Progenitor cell of endocrine pancreas (in vitro differentiated cells): Measurements from ENCODE around the gene RBFOX2. TPM values are rescaled to one million over a fixed set of nuclear protein-coding genes. Genes with fewer than 3 reads are reported as not detected.

Experiments
- DNase-seq: peaks from one replicate; pipeline ENCODE4 v3.0.0; 2021; ENCODE audit warnings: low spot score; ENCODE audit not compliant: unreplicated experiment
- H3K27ac Mint-ChIP-seq: 2 replicates; pipeline ENCODE4 v1.8.0; 2021; ENCODE audit warnings: mild to moderate bottlenecking, moderate library complexity, mixed read lengths
- H3K27me3 Mint-ChIP-seq: 2 replicates; pipeline ENCODE4 v1.8.0; 2021; ENCODE audit warnings: mixed read lengths
- H3K36me3 Mint-ChIP-seq: 2 replicates; pipeline ENCODE4 v1.8.0; 2022; ENCODE audit warnings: mixed read lengths; ENCODE audit not compliant: insufficient read depth
- H3K4me1 Mint-ChIP-seq: 2 replicates; pipeline ENCODE4 v1.8.0; 2021; ENCODE audit warnings: low read depth, mixed read lengths
- H3K4me3 Mint-ChIP-seq: 2 replicates; pipeline ENCODE4 v1.8.0; 2021; ENCODE audit warnings: low read depth, mild to moderate bottlenecking, moderate library complexity, mixed read lengths
- H3K9me3 Mint-ChIP-seq: 2 replicates; pipeline ENCODE4 v1.8.0; 2021; ENCODE audit warnings: low read depth, mixed read lengths
- total RNA-seq: library from RNA; stranded (reverse); gene quantifications from 2 replicates; pipeline ENCODE4 v1.2.1, GENCODE V29; 2021
- TF ChIP-seq, protein P1 (sequence below): fragments of 200-600 bp; sonication (generic); IDR thresholded peaks from one replicate; pipeline ENCODE4 v1.5.0; 2021; ENCODE audit warnings: antibody characterized with exemption, mild to moderate bottlenecking; ENCODE audit not compliant: unreplicated experiment

RBFOX2 gene
- total RNA-seq, 1 donor from 2014 or later, result 140 TPM

DNA sequence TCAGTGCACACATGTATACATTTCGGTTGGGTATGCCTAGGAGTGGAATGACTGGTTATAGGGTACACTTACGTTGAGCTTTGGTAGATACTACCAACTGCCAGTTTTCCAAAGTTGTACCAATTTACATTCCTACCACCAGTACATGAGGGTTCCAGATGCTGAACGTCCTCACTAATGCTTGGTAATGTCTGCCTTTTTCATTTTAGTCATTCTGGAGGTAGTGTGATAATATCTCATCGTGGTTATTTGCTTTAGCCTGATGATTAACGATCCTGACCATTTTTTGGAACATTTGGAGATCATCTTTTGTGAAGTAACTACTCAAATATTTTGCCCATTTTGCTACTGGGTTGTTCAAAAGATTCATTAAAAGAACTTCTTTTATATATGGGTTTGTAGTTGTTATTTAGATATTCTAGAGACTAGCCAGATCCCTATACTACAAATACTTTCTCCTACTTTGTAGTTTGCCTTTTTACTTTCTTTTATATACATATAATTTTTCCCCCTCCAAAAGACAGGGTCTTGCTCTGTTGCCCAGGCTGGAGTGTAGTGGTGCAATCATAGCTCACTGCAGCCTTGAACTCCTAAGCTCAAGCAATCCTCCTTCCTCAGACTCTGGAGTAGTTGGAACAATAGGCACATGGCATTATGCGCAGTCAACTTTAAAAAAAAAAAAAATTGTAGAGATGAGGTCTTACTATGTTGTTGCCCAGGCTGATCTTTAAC, 62.1 kb downstream of the RBFOX2 start:
- TF ChIP-seq, protein P1, sequence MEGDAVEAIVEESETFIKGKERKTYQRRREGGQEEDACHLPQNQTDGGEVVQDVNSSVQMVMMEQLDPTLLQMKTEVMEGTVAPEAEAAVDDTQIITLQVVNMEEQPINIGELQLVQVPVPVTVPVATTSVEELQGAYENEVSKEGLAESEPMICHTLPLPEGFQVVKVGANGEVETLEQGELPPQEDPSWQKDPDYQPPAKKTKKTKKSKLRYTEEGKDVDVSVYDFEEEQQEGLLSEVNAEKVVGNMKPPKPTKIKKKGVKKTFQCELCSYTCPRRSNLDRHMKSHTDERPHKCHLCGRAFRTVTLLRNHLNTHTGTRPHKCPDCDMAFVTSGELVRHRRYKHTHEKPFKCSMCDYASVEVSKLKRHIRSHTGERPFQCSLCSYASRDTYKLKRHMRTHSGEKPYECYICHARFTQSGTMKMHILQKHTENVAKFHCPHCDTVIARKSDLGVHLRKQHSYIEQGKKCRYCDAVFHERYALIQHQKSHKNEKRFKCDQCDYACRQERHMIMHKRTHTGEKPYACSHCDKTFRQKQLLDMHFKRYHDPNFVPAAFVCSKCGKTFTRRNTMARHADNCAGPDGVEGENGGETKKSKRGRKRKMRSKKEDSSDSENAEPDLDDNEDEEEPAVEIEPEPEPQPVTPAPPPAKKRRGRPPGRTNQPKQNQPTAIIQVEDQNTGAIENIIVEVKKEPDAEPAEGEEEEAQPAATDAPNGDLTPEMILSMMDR, result no peak
- Mint-ChIP-seq H3K9me3 (no peaks in the 10 kb centered on the region), H3K4me1 (peaks cover 40% of the 10 kb centered on the region), H3K27me3 (no peaks in the 10 kb centered on the region), H3K36me3 (peaks cover 3% of the 10 kb centered on the region), H3K4me3 (no peak overlapping the region), H3K27ac (no peak overlapping the region)
- DNase-seq, result no peak

DNA sequence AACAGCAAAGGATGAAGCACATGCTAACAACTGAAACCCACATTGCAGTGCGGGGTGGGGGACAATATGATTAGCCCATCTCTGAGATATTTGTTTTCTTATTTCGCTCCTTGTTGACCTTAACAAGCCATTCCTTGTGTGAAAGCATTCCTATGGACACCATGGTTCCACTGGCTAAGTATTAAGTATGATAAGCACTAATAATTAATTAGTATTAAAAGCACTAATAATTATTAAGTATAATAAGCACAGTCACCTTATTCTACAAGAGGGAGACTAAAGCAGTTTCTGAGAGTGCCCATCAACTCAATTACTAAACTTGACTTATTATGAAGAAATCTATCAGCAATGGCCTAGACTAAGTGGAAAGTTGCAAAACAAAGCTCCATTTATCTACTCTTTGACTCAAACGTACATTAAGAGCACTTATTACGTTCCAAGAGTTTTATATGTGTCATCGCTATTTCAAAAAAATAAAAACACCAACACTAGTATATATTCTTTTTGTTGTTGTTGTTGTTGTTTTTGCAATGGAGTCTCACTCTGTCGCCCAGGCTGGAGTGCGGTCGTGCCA, 65.3 kb downstream of the RBFOX2 start:
- TF ChIP-seq, protein P1, result no peak
- no peak for DNase-seq
- H3K4me3 Mint-ChIP-seq, result no peak overlapping the region
- peaks cover 3% of the 10 kb centered on the region for H3K36me3 Mint-ChIP-seq
- no peaks in the 10 kb centered on the region for H3K27me3 Mint-ChIP-seq
- H3K4me1 Mint-ChIP-seq, result peaks cover 20% of the 10 kb centered on the region
- H3K9me3 Mint-ChIP-seq, result no peaks in the 10 kb centered on the region
- no peak overlapping the region for H3K27ac Mint-ChIP-seq

DNA sequence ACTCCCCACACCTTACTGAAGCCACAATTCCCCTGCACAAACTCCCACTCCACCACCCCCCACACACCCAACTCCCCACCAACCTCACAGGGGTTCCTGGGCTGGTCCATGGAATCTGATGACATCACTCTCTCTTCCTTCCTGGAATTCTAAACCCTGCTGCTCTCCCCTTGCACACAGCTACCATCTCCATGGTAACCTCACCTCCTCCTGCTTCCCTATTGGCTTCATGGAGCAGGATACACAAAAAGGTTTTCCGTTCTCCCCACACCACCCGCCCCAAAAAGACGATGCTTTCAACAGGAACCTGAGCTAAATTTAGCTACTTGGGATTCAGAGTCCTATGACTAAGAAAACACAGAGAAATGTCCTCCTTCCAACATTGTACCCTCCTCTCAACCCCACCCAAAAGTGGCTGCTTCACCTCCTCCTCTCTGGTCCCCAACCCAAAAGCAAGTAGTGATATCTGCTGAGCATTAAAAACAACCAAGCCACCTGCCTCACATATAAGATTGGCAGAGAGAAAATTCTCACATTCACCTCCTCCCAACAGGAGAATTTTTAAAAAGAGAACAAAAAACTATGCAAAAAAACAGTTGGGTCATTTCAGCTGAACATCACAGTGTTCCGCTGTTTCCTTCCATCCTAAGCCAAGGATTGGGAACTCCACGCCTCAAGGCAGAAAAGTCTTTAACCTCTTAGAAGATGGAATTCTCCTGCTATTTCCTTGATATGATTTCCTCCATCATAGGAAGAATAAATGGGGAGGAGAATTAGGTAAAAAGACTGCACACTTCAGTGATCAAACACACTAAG, 66.9 kb downstream of the RBFOX2 start:
- Mint-ChIP-seq H3K36me3 (peaks cover 1% of the 10 kb centered on the region), H3K27ac (peak overlapping the region; percentile 89), H3K4me3 (no peak overlapping the region), H3K4me1 (peaks cover 17% of the 10 kb centered on the region), H3K27me3 (no peaks in the 10 kb centered on the region), H3K9me3 (no peaks in the 10 kb centered on the region)
- TF ChIP-seq, protein P1, result no peak
- no peak for DNase-seq

DNA sequence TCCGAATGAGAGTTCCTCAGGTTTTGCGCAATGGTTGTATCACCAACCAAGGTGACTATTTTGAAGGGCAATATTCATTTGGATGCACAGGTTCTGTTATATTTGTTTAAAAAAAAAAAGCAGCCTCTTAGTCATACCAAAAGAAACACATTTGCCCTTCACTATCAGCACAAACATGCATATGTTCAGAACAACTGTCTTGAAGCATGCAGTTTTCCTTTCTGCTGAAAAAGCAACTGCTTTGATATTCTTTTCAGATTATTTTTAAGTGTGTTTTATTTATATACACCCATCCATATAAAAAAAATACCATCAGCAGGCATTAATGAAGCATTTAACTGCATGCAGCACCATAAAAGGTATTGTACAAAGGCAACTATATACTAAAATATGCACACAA, 67.8 kb downstream of the RBFOX2 start:
- no peak for DNase-seq
- H3K27ac Mint-ChIP-seq, result no peak overlapping the region
- no peaks in the 10 kb centered on the region for H3K27me3 Mint-ChIP-seq
- no peak overlapping the region for H3K4me3 Mint-ChIP-seq
- TF ChIP-seq, protein P1, result no peak
- H3K4me1 Mint-ChIP-seq, result peaks cover 17% of the 10 kb centered on the region
- peaks cover 1% of the 10 kb centered on the region for H3K36me3 Mint-ChIP-seq
- no peaks in the 10 kb centered on the region for H3K9me3 Mint-ChIP-seq

DNA sequence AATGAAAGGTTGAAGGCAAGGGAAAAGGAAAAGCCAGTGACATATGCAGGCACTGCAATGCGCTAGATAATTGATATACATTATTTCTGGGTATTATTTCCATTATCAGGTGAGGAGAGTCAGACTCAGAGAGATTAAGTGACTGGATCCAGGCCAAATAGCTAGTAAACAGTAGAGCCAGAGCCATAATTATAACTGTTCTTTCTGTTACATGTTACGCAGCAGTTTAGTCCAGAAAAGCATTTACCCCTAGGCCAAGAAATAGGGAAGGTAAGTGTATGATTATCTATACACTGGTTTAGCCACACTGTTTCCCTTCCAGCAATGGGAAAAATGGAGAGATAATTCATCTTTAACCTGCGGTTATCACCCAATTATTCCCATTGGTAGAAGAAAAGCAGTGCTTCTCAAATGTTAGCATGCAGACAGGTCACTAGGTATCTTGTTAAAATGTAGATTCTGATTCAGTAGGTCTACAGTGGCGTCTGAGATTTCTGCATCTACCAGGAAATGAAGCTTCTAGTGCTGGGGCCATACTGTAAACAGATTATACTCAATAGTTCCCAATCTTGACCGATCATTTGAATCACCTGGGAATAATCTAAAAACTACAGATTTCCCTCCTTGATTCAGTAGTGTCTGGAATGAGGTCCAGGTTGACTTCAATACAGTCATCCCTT, 69.4 kb downstream of the RBFOX2 start:
- H3K27ac Mint-ChIP-seq, result no peak overlapping the region
- DNase-seq, result no peak
- H3K27me3 Mint-ChIP-seq, result no peaks in the 10 kb centered on the region
- H3K4me1 Mint-ChIP-seq, result peaks cover 15% of the 10 kb centered on the region
- TF ChIP-seq, protein P1, result no peak
- no peaks in the 10 kb centered on the region for H3K36me3 Mint-ChIP-seq
- no peaks in the 10 kb centered on the region for H3K9me3 Mint-ChIP-seq
- no peak overlapping the region for H3K4me3 Mint-ChIP-seq
